Measurements from ENCODE around the gene PCNA.
"Not testable (repeated sequence)": the region's sequence is repeated elsewhere in the genome, so short reads cannot be mapped to it uniquely, and the experiment has no call there.

PCNA gene

GRCh38 chr20:5099909-5100308 lies 19.8 kb downstream of the PCNA start:
- DNase-seq (ENCODE audit: low read depth in 1 of 2, low spot score in 1 of 2) = not testable (repeated sequence)

- not testable (repeated sequence) for DNase-seq (ENCODE audit: low read depth in 1 of 2, low spot score in 1 of 2)
These were observed 20.7 kb downstream of the PCNA start for GRCh38 chr20:5099009-5099408.

- no peak for DNase-seq (ENCODE audit: low read depth in 1 of 2, low spot score in 1 of 2)
These were observed 23.3 kb downstream of the PCNA start for GRCh38 chr20:5096463-5096862.

DNA sequence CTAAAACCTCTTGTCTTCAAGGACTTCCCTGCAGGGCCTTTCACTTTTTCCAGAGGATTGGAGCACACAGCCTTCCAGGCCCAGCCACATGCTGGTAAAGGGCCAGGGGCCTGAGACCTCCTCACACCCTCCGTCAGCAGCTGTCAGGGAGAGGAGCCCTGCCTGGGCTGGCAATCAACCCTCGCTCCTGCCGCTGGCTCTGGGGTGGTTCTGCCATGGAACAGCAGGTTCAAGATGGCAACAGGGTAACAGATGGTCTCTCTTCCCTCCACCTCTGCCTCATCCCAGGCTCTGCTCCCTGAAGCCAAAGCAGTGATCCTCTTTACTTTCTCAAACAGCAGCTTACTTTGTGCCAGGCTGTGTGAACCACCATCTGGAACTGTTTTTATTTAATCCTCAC lies 23.8 kb downstream of the PCNA start:
- DNase-seq (ENCODE audit: low read depth in 1 of 2, low spot score in 1 of 2) = no peak

DNA sequence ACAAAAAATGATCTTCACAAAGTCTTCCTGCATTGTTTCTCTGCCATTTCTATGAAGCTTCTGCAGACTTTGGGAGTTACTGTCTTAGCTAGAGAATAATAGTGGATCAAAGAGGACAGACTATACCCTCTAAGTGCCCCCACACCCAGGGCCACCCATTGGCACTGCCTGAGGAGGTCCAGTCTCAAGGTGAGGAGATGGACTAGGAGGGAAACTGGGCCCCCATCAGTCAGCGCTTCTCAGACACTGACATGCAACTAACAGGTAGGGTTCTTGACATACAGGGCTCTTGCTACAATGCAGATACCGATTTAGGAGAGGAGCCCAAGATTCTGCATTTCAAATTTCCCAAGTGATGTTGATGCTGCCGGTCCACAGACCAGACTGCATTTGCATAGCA lies 24.3 kb downstream of the PCNA start:
- DNase-seq (ENCODE audit: low read depth in 1 of 2, low spot score in 1 of 2) = no peak

- no peak for DNase-seq (ENCODE audit: low read depth in 1 of 2, low spot score in 1 of 2)
These were observed 26.9 kb downstream of the PCNA start for GRCh38 chr20:5092765-5093339.

DNA sequence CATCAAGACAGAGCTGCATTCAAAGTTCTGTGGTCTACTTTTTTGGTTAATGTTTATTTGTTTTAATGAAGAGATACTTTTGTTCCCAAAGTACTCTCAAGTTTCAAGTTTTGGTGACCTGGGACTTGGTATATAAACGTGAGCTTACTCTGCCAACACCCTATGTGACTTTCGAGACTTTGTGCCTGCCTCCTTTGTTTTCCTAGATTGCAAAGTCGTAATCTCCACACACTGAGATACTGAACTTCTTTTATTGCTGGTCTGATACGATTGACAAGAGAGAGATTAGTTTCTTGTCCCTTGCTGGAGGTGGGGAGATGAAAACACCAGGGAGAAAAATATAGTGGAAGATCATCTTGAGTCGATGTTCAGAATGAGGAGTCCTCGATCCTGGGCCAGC lies 27.9 kb downstream of the PCNA start:
- DNase-seq (ENCODE audit: low read depth in 1 of 2, low spot score in 1 of 2) = no peak

- no peak for DNase-seq (ENCODE audit: low read depth in 1 of 2, low spot score in 1 of 2)
These were observed 29.6 kb downstream of the PCNA start for GRCh38 chr20:5090191-5090590.

DNA sequence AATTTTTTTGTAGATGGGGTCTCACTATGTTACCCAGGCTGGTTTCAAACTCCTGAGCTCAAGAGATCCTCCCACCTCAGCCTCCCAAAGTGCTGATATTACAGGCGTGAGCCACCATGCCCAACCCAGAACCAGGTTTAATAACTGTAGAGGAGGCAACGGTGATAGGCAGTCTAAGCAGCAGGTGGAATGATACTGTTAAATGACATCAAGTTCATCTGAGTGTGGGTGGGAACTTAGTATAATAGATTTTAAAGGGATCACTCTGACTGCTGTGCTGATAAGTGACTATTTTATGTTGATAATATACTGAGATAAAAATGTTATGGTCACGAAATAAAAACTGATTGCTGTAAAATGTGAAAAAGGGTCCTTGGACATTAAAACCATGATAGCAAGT lies 31.1 kb downstream of the PCNA start:
- no peak for DNase-seq (ENCODE audit: low read depth in 1 of 2, low spot score in 1 of 2)

DNA sequence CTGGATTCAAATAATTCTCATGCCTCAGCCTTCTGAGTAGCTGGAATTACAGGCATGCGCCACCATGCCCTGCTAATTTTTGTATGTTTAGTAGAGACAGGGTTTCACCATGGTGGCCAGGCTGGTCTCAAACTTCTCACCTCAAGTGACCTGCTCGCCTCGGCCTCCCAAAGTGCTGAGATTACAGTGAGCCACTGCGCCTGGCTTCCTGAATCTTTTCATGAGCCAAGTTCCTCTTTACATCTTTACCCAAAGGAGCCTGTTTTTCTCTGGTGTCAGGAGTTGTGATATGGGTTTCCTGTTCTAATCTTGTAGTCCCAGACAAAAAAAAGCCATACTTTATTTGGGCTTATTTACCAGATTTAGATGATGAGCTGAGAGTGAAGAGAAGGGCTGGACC lies 34.4 kb downstream of the PCNA start:
- no peak for DNase-seq (ENCODE audit: low read depth in 1 of 2, low spot score in 1 of 2)

- DNase-seq (ENCODE audit: low read depth in 1 of 2, low spot score in 1 of 2) = no peak
These were observed 39.3 kb downstream of the PCNA start for GRCh38 chr20:5080384-5080877.

DNA sequence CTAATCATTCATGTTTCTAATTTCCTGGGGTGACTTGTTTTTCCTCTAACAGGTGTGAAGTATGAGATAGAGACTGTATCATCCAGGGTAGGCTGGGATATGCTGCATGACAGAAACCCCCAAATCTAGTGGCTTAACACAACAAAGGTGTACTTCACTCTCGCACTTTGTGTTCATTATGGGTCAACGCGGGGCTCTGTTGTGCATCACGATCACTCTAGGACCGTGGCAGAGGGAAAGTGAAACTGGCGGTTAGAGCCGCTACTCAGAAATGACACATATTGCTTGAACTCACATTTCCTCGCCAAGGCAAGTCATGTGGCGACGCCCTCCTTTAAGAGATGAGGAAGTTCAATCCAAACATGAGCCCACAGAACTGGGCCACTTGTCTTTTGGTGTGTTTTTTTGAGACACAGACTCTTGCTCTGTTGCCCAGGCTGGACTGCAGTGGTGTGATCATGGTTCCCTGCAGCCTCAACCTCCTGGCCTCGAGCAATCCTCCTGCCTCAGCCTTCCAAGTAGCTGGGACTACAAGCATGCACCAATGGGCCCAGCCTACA lies 41.3 kb downstream of the PCNA start:
- peak; percentile 44 to 50 for DNase-seq (ENCODE audit: low read depth in 1 of 2, low spot score in 1 of 2)

DNA sequence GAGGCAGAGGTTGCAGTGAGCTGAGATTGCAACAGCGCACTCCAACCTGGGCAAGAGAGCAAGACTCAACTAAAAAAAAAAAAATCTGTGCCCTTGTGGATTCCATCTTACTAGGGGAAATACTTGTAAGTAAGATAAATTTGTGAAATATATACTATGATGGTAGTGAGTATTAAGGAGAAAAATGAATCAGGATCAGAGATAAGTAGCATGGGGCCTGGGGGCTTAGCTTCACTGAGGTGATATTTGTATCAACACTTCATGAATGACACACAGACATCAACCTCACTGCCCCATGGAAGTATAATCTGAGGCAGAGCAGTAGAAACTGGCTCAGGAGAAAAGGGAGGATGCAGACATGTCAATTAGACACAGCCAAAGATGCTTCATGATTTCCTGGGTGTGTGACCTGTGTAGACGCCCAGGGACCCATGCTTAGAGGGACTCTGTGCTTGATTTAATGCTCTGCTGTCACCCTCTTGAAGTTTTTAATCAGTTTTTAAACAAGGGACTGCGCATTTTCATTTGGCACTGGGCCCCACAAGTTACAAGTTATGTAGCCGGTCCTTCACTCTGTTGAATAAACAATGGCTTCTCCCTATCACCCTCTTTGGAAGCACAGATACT lies 41.9 kb downstream of the PCNA start:
- DNase-seq (ENCODE audit: low read depth in 1 of 2, low spot score in 1 of 2) = no peak

DNA sequence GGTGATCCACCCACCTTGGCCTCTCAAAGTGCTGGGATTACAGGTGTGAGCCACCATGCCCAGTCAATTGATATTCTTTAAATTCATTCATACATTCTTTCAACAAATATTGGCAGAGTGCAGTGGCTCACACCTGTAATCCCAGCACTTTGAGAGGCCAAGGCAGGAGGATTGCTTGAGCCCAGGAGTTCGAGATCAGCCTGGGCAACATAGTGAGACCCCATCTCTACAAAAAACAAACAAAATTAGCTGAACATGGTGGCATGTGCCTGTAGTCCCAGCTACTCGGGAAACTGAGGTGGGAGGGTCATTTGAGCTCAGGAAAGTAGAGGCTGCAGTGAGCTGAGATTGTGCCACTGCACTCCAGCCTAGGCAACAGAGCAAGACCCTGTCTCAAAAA lies 42.8 kb downstream of the PCNA start:
- DNase-seq (ENCODE audit: low read depth in 1 of 2, low spot score in 1 of 2) = not testable (repeated sequence)

DNA sequence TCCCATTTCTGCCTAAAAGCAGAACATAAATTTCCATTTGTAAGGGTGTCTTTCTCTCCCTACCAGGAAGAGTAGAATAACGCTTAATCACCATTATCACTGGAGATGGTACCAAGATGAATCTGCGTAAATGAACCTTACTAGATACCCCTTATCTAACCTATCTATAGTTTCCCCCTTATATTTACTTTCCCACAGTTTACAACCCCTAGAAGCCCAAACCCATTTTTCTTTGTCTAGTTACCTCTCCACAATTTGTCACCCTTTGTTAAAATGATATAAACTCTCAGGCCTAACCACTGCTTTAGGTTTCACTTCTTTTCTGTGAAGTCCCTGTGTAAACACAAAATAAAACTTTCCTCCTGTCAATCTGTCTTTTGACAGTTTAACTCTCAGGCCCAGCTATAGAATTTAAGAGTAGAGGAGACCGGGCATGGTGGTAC lies 45.5 kb downstream of the PCNA start:
- DNase-seq (ENCODE audit: low read depth in 1 of 2, low spot score in 1 of 2) = no peak

DNA sequence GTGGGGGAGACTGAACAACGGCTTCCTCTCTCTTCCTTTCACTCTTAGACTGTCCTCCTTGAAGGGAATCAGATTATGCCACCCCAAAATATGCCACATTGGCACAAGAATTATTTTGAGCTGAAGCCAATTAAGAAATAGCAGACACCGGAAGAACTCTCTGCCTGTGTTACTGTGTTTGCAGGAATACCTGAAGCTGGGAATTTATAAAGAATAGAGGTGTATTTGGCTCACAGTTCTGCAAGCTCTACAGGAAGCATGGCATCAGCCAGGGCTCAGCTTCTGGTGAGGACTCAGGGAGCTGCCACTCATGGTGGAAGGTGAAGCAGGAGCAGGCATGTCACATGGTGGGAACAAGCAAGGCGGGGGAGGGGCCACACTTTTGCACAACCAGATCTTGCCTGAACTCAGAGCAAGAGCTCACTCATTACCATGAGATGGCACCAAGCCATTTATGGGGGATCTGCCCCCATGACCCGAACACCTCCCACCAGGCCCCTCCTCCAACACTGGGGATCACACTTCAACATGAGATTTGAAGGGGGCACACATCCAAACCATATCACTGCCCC lies 46.0 kb downstream of the PCNA start:
- no peak for DNase-seq (ENCODE audit: low read depth in 1 of 2, low spot score in 1 of 2)

DNA sequence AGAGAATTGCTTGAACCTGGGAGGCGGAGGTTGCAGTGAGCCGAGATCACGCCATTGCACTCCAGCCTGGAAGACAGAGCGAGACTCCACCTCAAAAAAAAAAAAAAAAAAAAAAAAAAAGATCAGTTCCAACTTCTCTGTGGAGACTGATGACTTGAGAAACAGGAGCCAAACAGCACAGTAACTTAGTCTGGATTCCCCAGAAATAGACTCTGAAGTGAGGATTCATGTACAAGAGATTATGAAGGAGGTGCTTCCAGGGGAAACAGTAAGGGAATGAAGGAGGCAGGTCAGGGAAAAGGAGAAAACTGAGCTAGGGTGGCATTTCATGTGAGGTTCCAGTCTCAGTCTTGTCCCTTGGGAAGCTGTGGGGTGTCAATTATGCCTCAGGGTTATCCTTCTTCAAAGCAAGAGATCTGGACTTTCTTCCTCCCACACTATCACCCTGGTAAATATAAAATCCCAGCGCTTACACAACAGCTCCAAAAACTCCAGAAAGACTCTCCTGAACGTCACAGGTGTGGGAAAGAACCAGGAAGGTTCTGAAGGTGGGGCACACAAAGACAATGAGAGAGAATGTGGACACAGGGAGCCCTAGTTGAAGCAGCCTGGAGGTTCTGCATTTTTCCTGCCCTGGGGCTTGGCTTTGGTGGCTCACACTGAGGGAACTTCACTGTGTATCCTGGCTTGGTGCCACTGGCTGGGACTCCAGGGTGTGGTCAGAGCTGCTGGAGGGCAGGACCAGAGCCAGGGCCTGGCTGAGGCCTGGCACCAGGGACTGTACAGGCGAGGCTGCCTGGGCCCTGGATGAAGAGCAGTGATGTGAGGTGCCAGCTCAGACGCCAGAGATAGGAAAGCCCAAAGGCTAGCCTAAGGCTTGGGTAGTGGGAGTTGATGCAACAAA lies 46.8 kb downstream of the PCNA start:
- no peak for DNase-seq (ENCODE audit: low read depth in 1 of 2, low spot score in 1 of 2)

DNA sequence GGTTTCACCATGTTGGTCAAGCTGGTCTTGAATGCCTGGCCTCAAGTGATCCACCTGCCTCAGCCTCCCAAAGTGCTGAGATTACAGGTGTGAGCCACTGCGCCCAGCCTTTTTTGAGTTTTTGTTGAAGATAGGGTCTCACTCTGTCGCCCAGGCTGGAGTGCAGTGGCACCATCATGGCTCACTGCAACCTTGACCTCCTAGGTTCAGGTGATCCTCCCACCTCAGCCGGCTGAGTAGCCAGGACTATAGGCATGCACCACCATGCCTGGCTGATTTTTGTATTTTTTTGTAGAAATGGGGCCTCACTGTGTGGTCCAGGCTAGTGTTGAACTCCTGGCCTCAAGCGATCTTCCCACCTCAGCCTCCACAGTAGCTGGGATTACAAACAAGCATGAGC lies 47.8 kb downstream of the PCNA start:
- DNase-seq (ENCODE audit: low read depth in 1 of 2, low spot score in 1 of 2) = not testable (repeated sequence)

DNA sequence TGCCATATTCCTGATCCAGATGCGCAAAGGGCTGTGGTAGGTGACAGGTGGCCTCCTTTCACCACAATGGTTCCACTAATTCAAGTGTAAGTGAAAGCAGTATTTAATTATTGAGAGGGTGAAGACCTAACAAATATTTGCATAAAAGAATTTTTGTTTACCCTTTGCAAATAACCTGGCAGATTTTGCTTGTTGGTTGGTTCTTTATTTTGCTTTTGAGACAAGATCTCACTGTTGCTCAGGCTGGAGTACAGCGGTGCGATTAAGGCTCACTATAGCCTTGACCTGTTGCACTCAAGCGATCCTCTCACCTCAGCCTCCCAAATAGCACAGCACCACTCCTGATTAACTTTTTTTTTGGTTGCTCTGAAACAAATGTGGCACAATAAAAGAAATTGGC lies 49.2 kb downstream of the PCNA start:
- DNase-seq (ENCODE audit: low read depth in 1 of 2, low spot score in 1 of 2) = no peak

DNA sequence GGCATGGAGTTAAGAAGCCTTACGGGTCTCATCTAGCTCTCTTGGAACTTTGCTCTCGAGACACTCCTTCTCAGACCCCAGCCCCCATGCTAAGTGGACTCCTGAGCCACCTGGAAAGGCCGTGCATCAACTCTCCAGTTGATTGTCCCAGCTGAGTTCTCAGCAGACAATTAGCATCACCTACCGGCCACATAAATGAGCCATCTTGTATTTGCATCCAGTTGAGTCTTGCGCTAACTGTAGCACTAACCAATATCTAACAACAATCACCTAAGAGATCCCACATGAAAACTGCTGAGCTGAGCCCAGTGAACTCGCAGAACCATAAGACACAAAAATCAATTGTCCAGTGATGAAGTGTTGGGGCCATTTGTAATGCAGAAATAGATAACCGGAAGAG lies 49.7 kb downstream of the PCNA start:
- DNase-seq (ENCODE audit: low read depth in 1 of 2, low spot score in 1 of 2) = no peak

- no peak for DNase-seq (ENCODE audit: low read depth in 1 of 2, low spot score in 1 of 2)
These were observed 50.5 kb downstream of the PCNA start for GRCh38 chr20:5069141-5069806.

Measured in activated T-helper 1 cell treated with anti-CD3 and anti-CD28 coated beads, Interleukin-2, amount 50 U/mL, for 16 hours (primary cell).